Activated CD8-positive, alpha-beta T cell treated with anti-CD3 and anti-CD28 coated beads for 36 hours (primary cell): ENCODE measurements around the gene PDE4B. TPM values are rescaled to one million over a fixed set of nuclear protein-coding genes. Genes with fewer than 3 reads are reported as not detected.

ENCODE experiments used
- ATAC-seq: fragments of 200-7000 bp; cut with Tn5 transposase; one replicate; pipeline ENCODE4 v1.10.0; 2021; ENCODE audit warnings: mild to moderate bottlenecking, moderate library complexity
- CTCF ChIA-PET: fragments of 350-600 bp; sonication (Branson Sonifier 250); formaldehyde crosslinking; loops from one replicate; lab custom pipeline; 2021; ENCODE audit warnings: antibody characterized with exemption; lab: Charles Lee
- POLR2A ChIA-PET: fragments of 350-600 bp; sonication (Branson Sonifier 250); formaldehyde crosslinking; loops from one replicate; lab custom pipeline; 2021; ENCODE audit warnings: antibody characterized with exemption; lab: Charles Lee
- DNase-seq: peaks from one replicate; pipeline ENCODE4 v3.0.0-alpha.2; 2020
- H3K27ac Mint-ChIP-seq: one replicate; pipeline ENCODE4 v1.8.0; 2021; ENCODE audit warnings: mild to moderate bottlenecking, mixed read lengths
- H3K27me3 Mint-ChIP-seq: one replicate; pipeline ENCODE4 v1.8.0; 2021; ENCODE audit warnings: mixed read lengths
- H3K36me3 Mint-ChIP-seq: one replicate; pipeline ENCODE4 v1.8.0; 2021; ENCODE audit warnings: low read depth, mixed read lengths
- H3K4me1 Mint-ChIP-seq: one replicate; pipeline ENCODE4 v1.8.0; 2021; ENCODE audit warnings: low read depth, mixed read lengths
- H3K4me3 Mint-ChIP-seq: one replicate; pipeline ENCODE4 v1.8.0; 2021; ENCODE audit warnings: mild to moderate bottlenecking, moderate library complexity, mixed read lengths
- H3K9me3 Mint-ChIP-seq: one replicate; pipeline ENCODE4 v1.8.0; 2021; ENCODE audit warnings: mixed read lengths
- CTCF ChIP-seq: fragments of 200-600 bp; IDR thresholded peaks from one replicate; pipeline ENCODE4 v1.8.0; 2022; ENCODE audit warnings: antibody characterized with exemption, mild to moderate bottlenecking
- intact Hi-C: fragments of 100-400 bp; cut with micrococcal nuclease; formaldehyde crosslinking; loops from one replicate; pipeline ENCODE4 v1.10.0; 2022
- total RNA-seq, 2 experiments: library from RNA; stranded (reverse); gene quantifications; one replicate each; pipeline ENCODE4 v1.2.3, GENCODE V29; 2021

PDE4B gene
- total RNA-seq, 2 experiments from 2014 or later = 32.4 to 33.1 TPM

DNA sequence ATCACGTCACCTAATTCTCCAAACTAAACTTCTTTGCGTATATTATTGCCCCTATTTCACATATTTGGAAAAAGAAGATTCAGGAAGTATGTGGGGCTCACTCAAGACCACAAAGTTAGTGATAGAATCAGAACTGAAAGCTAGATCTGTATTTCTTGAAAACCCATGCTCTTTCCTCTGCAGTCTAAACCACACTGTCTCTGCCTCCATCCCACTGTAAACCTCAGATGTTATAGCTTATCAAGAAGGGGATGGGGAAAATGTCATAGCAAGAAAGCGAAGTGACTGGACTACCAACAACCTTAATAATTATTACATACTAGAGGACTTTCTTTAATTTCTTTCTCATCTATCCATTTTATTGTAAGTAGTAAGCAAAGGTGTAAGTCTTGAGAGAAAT, 483.5 kb downstream of the PDE4B start:
- no peaks in the 10 kb centered on the region for H3K27me3 Mint-ChIP-seq
- TF ChIP-seq CTCF = no peak
- peak overlapping the region; percentile 44 for H3K4me3 Mint-ChIP-seq
- peaks cover 86% of the 10 kb centered on the region for H3K4me1 Mint-ChIP-seq
- intact Hi-C loops = loop anchor here (5.0 kb wide), 2 partner anchors 76 to 161 kb away; no protein-coding TSS in a partner anchor
- H3K9me3 Mint-ChIP-seq = peaks cover 1% of the 10 kb centered on the region
- CTCF ChIA-PET = interaction anchor here (0.9 to 5.8 kb wide), 10 partner anchors 16 to 228 kb away, joined by 3 to 44 read pairs (median 10); no protein-coding TSS in a partner anchor
- peak; percentile 65 for DNase-seq
- peak; percentile 71 for ATAC-seq
- H3K27ac Mint-ChIP-seq = peak overlapping the region; percentile 87
- POLR2A ChIA-PET = interaction anchor here (0.6 to 3.6 kb wide), 7 partner anchors 17 to 74 kb away, joined by 3 to 23 read pairs (median 5); no protein-coding TSS in a partner anchor
- no peaks in the 10 kb centered on the region for H3K36me3 Mint-ChIP-seq

DNA sequence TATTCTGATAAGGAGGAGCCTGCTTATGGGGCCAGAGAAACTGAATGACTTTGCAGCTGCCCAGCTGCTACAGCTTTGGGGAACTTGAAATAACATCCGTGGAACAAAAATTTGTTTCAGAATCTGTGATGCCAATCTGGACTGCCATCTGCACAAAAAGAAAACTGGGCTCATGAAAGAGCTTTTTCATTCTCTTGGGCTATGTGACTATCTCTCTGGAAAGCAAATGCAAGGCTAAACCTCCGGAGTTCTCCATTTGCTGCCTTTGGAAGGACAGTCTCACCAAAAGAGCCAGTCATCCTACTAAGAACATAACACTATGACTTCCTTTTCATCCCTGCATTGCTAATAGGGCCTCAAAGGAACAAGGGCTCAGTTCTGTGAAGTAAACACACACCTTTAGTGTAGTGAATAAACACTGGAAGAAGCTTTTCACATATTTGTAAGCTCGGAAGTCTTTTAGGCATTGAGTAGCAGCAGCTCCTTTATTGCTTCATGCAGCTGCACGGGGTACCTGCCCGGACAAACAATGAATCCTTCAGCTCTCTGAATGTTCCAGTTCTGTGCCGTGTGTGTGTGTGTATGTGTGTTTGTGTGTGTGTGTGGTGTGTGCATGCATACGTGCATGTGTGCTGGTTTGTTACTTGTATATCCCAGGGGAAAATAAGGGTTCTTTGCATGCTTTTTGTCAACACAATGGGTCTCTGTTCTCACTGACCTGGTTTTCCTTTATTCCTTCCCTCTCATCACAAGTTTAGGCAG, 485.7 kb downstream of the PDE4B start:
- Mint-ChIP-seq H3K36me3 (no peaks in the 10 kb centered on the region), H3K4me1 (peaks cover 88% of the 10 kb centered on the region), H3K4me3 (no peak overlapping the region), H3K27ac (no peak overlapping the region), H3K27me3 (no peaks in the 10 kb centered on the region), H3K9me3 (no peaks in the 10 kb centered on the region)
- intact Hi-C loops = loop anchor here (5.0 kb wide), 2 partner anchors 74 to 159 kb away; no protein-coding TSS in a partner anchor
- CTCF ChIA-PET = interaction anchor here (0.9 to 2.5 kb wide), 8 partner anchors 9 to 167 kb away, joined by 3 to 12 read pairs (median 4); no protein-coding TSS in a partner anchor
- DNase-seq (no peak), ATAC-seq (no peak)
- no peak for TF ChIP-seq CTCF
- POLR2A ChIA-PET = interaction anchor here (0.9 to 2.0 kb wide), 5 partner anchors 20 to 78 kb away, joined by 4 to 5 read pairs (median 4); no protein-coding TSS in a partner anchor

DNA sequence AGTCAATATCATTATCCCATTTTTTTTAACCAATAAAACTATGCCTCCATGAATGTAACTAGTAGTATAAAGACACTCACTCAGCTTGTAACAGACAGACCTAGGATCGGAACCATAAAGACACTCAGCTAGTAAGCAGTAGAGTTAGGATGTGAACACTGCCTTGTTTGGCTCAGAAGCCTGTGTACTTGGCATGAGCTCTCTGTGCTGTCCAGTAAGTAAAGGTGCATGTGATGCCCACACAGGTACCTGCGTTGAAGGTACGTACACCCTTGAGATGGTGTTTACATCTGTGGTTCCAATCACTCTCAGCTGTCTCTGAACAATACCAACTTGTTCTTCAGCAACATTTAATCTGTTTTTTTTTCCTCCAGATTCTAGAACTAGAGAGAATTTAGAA, 489.1 kb downstream of the PDE4B start:
- TF ChIP-seq CTCF = no peak
- intact Hi-C loops = loop anchor here (10.0 kb wide), 1 partner anchor 653 kb away; no protein-coding TSS in a partner anchor
- Mint-ChIP-seq H3K27me3 (no peaks in the 10 kb centered on the region), H3K36me3 (no peaks in the 10 kb centered on the region), H3K4me1 (peaks cover 89% of the 10 kb centered on the region), H3K9me3 (peaks cover 2% of the 10 kb centered on the region), H3K27ac (peak overlapping the region; percentile 93), H3K4me3 (peak overlapping the region; percentile 14)
- ChIA-PET CTCF (interaction anchor here (0.9 to 3.2 kb wide), 14 partner anchors 10 to 164 kb away, joined by 3 to 19 read pairs (median 5); no protein-coding TSS in a partner anchor), POLR2A (interaction anchor here (0.6 to 7.4 kb wide), 6 partner anchors 9 to 1810 kb away, joined by 3 to 69 read pairs (median 3); no protein-coding TSS in a partner anchor)
- DNase-seq = no peak
- no peak for ATAC-seq

- intact Hi-C loops = loop anchor here (10.0 kb wide), 1 partner anchor 652 kb away; no protein-coding TSS in a partner anchor
- ATAC-seq = peak; percentile 82
- Mint-ChIP-seq H3K36me3 (no peaks in the 10 kb centered on the region), H3K4me1 (peaks cover 90% of the 10 kb centered on the region), H3K9me3 (peaks cover 2% of the 10 kb centered on the region), H3K27me3 (no peaks in the 10 kb centered on the region), H3K27ac (peak overlapping the region; percentile 93), H3K4me3 (peak overlapping the region; percentile 14)
- ChIA-PET CTCF (interaction anchor here (0.5 to 3.2 kb wide), 20 partner anchors 8 to 1264 kb away, joined by 3 to 19 read pairs (median 5); no protein-coding TSS in a partner anchor), POLR2A (interaction anchor here (0.6 to 7.4 kb wide), 11 partner anchors 8 to 67 kb away, joined by 3 to 69 read pairs (median 3); no protein-coding TSS in a partner anchor)
- no peak for TF ChIP-seq CTCF
- DNase-seq = peak; percentile 89
These were observed 489.7 kb downstream of the PDE4B start for GRCh38 chr1:66282343-66282852.
